ENCODE measurements around the gene BICD1.

The BICD1 gene

DNA sequence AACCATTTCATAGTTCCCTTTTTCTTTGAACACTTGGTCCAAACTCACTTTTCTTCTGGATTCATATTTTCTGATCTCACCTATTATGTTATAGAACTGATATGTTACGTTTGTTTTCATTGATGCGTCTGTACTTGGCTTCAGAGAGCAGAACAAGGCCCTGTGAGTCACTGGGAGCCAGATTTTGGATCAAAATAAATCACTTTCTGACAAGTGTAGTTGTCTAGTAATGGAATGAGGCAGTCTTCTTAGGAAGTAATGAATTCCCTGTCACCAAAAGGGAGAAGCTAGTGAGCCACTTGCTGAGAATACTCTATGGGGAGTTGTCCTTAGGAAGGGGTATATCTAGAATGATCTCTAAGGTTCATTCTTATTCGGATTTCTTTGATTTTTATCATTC lies 10.2 kb downstream of the BICD1 start:
- no peaks in the 10 kb centered on the region for H3K9me3 ChIP-seq (ENCODE audit: insufficient read depth, low read length, severe bottlenecking)
- H3K9ac ChIP-seq (ENCODE audit: low read depth, low read length): no peak overlapping the region
- ATAC-seq (ENCODE audit: insufficient read depth, low read depth) (no peak), DNase-seq (no peak)
- H2AFZ ChIP-seq (ENCODE audit: low read depth, low read length): no peak overlapping the region
- H3K4me3 ChIP-seq (ENCODE audit: low read depth in 1 of 2, low read length in 2 of 2): no peak overlapping the region
- no peak overlapping the region for H3K27ac ChIP-seq (ENCODE audit: low read length)
- peaks cover 8% of the 10 kb centered on the region for H3K36me3 ChIP-seq (ENCODE audit: insufficient read depth, low read length)
- H3K79me2 ChIP-seq (ENCODE audit: insufficient read depth, low read length): peaks cover 71% of the 10 kb centered on the region
- H3K4me1 ChIP-seq (ENCODE audit: insufficient read depth, low read length): no peaks in the 10 kb centered on the region
- TF ChIP-seq, protein P1, sequence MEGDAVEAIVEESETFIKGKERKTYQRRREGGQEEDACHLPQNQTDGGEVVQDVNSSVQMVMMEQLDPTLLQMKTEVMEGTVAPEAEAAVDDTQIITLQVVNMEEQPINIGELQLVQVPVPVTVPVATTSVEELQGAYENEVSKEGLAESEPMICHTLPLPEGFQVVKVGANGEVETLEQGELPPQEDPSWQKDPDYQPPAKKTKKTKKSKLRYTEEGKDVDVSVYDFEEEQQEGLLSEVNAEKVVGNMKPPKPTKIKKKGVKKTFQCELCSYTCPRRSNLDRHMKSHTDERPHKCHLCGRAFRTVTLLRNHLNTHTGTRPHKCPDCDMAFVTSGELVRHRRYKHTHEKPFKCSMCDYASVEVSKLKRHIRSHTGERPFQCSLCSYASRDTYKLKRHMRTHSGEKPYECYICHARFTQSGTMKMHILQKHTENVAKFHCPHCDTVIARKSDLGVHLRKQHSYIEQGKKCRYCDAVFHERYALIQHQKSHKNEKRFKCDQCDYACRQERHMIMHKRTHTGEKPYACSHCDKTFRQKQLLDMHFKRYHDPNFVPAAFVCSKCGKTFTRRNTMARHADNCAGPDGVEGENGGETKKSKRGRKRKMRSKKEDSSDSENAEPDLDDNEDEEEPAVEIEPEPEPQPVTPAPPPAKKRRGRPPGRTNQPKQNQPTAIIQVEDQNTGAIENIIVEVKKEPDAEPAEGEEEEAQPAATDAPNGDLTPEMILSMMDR (IDR thresholded peaks at IDR 0.05; ENCODE audit: borderline replicate concordance, extremely low read depth, low read length, poor library complexity, severe bottlenecking): no peak
- no peak for TF ChIP-seq EZH2 (IDR thresholded peaks at IDR 0.05; ENCODE audit: borderline replicate concordance, low read depth, low read length, severe bottlenecking)
- no peaks in the 10 kb centered on the region for H3K27me3 ChIP-seq (ENCODE audit: insufficient read depth, low read length, poor library complexity)
- no peaks in the 10 kb centered on the region for H4K20me1 ChIP-seq (ENCODE audit: insufficient read depth, low read length)
- H3K4me2 ChIP-seq (ENCODE audit: insufficient read depth, low read length): no peak overlapping the region

DNA sequence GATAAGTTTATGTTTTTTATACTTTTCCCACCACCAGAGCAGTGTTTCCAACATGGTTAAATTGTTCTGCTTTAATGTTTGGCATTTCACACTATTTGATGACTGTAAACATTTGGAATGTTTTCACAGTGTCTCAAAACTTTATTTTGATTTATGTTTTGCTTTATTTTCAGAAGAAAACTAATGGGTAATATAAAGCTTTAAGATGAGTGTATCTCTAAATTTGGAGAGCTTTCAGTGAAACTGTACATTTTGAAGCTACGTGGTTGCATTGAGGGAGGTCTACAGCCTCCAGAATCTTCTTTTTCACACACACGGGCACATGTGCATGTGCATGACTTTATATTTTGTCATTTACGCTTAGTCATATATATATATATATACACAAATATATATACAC lies 10.7 kb downstream of the BICD1 start:
- Histone ChIP-seq H3K9ac (ENCODE audit: low read depth, low read length) (no peak overlapping the region), H3K27me3 (ENCODE audit: insufficient read depth, low read length, poor library complexity) (no peaks in the 10 kb centered on the region), H3K9me3 (ENCODE audit: insufficient read depth, low read length, severe bottlenecking) (no peaks in the 10 kb centered on the region), H3K4me3 (ENCODE audit: low read depth in 1 of 2, low read length in 2 of 2) (no peak overlapping the region), H2AFZ (ENCODE audit: low read depth, low read length) (no peak overlapping the region), H3K4me1 (ENCODE audit: insufficient read depth, low read length) (no peaks in the 10 kb centered on the region), H3K79me2 (ENCODE audit: insufficient read depth, low read length) (peaks cover 67% of the 10 kb centered on the region), H3K36me3 (ENCODE audit: insufficient read depth, low read length) (peaks cover 6% of the 10 kb centered on the region), H3K27ac (ENCODE audit: low read length) (no peak overlapping the region), H4K20me1 (ENCODE audit: insufficient read depth, low read length) (no peaks in the 10 kb centered on the region), H3K4me2 (ENCODE audit: insufficient read depth, low read length) (no peak overlapping the region)
- ATAC-seq (ENCODE audit: insufficient read depth, low read depth): no peak
- DNase-seq: no peak
- TF ChIP-seq, protein P1 (IDR thresholded peaks at IDR 0.05; ENCODE audit: borderline replicate concordance, extremely low read depth, low read length, poor library complexity, severe bottlenecking): no peak
- no peak for TF ChIP-seq EZH2 (IDR thresholded peaks at IDR 0.05; ENCODE audit: borderline replicate concordance, low read depth, low read length, severe bottlenecking)

DNA sequence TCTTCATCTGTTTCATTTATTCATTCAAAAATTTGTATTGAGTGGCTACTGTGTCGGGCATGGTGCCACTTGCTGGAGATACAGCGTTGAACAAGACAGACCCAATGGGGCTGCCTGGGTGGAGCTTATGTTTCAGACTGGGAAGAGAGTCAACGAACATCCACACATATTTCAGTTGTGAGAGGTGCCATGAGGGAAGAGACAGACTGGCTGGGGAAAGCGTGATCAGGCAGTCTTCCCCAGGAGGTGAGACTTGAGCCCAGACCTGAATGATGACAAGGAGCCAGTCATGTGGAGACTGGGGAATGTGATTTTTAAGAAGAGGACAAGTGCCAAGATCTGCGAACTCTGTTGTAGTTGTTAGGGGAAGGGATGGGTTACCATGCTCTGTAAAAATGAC lies 12.2 kb downstream of the BICD1 start:
- ATAC-seq (ENCODE audit: insufficient read depth, low read depth) (no peak), DNase-seq (no peak)
- Histone ChIP-seq H3K27me3 (ENCODE audit: insufficient read depth, low read length, poor library complexity) (no peaks in the 10 kb centered on the region), H4K20me1 (ENCODE audit: insufficient read depth, low read length) (no peaks in the 10 kb centered on the region; the same call in 1 of the 2 replicates), H3K4me3 (ENCODE audit: low read depth in 1 of 2, low read length in 2 of 2) (no peak overlapping the region), H3K27ac (ENCODE audit: low read length) (no peak overlapping the region), H3K4me1 (ENCODE audit: insufficient read depth, low read length) (no peaks in the 10 kb centered on the region), H3K36me3 (ENCODE audit: insufficient read depth, low read length) (no peaks in the 10 kb centered on the region; the same call in 1 of the 2 replicates), H3K9me3 (ENCODE audit: insufficient read depth, low read length, severe bottlenecking) (no peaks in the 10 kb centered on the region), H3K79me2 (ENCODE audit: insufficient read depth, low read length) (peaks cover 67% of the 10 kb centered on the region), H2AFZ (ENCODE audit: low read depth, low read length) (no peak overlapping the region), H3K4me2 (ENCODE audit: insufficient read depth, low read length) (no peak overlapping the region), H3K9ac (ENCODE audit: low read depth, low read length) (no peak overlapping the region)
- TF ChIP-seq, protein P1 (IDR thresholded peaks at IDR 0.05; ENCODE audit: borderline replicate concordance, extremely low read depth, low read length, poor library complexity, severe bottlenecking): no peak
- no peak for TF ChIP-seq EZH2 (IDR thresholded peaks at IDR 0.05; ENCODE audit: borderline replicate concordance, low read depth, low read length, severe bottlenecking)

DNA sequence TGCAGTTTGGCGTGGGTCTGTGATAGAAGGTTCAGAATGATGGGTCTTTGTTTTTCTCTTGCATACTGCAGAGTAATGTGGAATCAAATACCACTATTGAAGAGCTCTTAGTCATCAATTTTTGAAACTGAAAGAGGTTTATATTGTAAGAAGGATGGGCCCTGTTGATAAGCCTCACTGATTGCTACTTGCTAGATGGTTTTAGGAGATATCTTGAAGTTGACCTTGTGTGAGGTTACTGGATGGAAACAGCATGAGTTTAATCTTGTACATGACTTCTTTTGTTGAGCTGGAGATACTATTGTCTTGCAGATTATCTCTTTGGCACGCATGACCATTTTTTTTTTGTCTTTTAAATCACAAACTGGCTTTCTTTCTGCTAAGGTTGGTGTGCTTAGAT lies 13.8 kb downstream of the BICD1 start:
- Histone ChIP-seq H3K79me2 (ENCODE audit: insufficient read depth, low read length) (peaks cover 70% of the 10 kb centered on the region), H3K27ac (ENCODE audit: low read length) (no peak overlapping the region), H3K4me2 (ENCODE audit: insufficient read depth, low read length) (no peak overlapping the region), H3K4me1 (ENCODE audit: insufficient read depth, low read length) (no peaks in the 10 kb centered on the region), H4K20me1 (ENCODE audit: insufficient read depth, low read length) (peaks cover 6% of the 10 kb centered on the region; the same call in 1 of the 2 replicates), H3K9me3 (ENCODE audit: insufficient read depth, low read length, severe bottlenecking) (no peaks in the 10 kb centered on the region), H2AFZ (ENCODE audit: low read depth, low read length) (no peak overlapping the region), H3K27me3 (ENCODE audit: insufficient read depth, low read length, poor library complexity) (no peaks in the 10 kb centered on the region), H3K4me3 (ENCODE audit: low read depth in 1 of 2, low read length in 2 of 2) (no peak overlapping the region), H3K9ac (ENCODE audit: low read depth, low read length) (no peak overlapping the region), H3K36me3 (ENCODE audit: insufficient read depth, low read length) (no peaks in the 10 kb centered on the region; the same call in 1 of the 2 replicates)
- peak; percentile 40 for ATAC-seq (ENCODE audit: insufficient read depth, low read depth)
- DNase-seq: no peak
- TF ChIP-seq EZH2 (IDR thresholded peaks at IDR 0.05; ENCODE audit: borderline replicate concordance, low read depth, low read length, severe bottlenecking): no peak
- TF ChIP-seq, protein P1 (IDR thresholded peaks at IDR 0.05; ENCODE audit: borderline replicate concordance, extremely low read depth, low read length, poor library complexity, severe bottlenecking): no peak

Measured in DND-41 (cell line).